Stimulated activated CD4-positive, alpha-beta T cell treated with anti-CD3 and anti-CD28 coated beads, Interleukin-1b, Interleukin-23, amount 100 ng/mL, for 48 hours (primary cell): ENCODE results near the gene PPP1R27.

ENCODE experiments used
- DNase-seq: peaks from one replicate; pipeline ENCODE4 v3.0.0-alpha.2; 2020

PPP1R27 gene

DNA sequence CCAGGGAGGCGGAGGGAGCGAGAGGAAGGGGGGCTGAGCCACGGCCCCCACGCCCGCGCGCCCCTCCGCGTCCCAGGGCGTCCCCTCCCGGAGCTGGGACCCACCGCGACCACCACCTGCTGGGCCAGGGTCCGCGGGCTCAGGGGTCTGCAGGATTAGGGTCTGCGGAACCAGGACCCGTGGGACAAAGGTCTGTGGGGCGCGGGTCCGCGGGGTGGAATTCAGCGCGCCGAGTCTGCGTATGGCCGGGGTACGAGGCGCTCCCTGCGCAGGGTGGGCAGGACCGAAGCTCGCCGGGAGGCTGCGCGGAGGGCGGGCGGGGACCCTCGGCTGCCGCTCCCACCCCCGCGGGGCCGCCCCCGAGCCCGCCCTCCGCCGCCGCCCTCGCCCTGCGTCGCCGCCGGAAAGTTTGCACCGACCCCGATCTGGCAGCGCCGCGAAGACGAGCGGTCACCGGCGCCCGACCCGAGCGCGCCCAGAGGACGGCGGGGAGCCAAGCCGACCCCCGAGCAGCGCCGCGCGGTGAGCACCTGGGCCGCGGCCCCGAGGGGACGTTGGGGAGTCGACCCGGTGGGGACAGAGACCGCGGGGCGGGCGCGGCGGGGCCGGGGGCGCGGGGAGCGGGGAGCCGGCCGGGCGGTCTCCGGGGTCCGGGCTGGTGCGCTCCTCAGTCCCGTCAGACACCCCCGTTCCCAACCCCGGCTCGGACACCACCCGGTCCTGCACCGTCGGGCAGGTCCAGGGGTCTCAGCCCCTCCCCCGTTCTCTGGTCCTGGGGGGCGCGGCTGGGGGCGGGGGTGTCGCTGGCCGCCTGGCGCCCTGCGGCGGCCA is 30.9 kb downstream of the PPP1R27 start, which contains the start of gene GCGR:
Gene GCGR (plus strand): TSS at position 423 of the 831 bp plus-strand sequence. CDS start 4,869 bp downstream, outside the sequence.
- DNase-seq: no peak

DNA sequence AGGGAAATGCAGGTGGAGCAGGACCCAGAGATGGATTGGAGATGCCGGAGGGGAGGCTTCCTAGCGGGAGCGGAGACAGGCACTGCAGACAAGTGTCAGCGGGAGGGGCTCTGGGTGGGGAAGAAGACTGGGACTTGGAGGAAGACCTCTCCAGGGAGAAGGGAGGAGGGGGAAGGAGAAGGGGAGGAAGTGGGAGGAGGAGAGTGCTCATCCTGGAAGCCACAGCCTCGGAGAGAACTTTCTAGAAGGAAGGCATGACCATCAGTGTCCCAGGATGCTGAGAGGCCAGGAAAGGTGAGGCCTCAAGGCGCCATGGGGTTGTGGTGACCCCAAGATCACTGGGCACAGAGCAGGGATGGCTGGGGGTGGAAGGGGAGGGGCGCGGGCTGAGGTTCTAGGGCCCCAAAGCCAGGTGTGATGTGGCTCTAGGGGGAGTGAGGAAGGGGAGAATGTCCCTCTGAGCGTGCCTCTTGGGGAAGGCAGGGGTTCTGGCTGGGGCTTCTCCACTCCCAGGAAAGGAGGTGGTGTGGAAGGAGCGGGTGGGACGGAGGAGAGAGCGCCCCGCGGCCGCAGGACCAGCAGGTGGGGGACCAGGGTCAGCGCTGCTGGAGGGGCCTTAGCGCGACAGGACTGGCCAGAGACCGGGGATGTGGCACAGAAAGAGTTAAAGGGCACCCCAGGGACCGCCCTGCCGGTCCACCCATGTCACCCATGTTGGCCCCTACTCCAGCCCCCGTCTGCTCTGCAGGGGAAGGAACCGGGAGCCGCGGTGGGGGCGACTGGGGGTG is 31.8 kb downstream of the PPP1R27 start:
- no peak for DNase-seq

DNA sequence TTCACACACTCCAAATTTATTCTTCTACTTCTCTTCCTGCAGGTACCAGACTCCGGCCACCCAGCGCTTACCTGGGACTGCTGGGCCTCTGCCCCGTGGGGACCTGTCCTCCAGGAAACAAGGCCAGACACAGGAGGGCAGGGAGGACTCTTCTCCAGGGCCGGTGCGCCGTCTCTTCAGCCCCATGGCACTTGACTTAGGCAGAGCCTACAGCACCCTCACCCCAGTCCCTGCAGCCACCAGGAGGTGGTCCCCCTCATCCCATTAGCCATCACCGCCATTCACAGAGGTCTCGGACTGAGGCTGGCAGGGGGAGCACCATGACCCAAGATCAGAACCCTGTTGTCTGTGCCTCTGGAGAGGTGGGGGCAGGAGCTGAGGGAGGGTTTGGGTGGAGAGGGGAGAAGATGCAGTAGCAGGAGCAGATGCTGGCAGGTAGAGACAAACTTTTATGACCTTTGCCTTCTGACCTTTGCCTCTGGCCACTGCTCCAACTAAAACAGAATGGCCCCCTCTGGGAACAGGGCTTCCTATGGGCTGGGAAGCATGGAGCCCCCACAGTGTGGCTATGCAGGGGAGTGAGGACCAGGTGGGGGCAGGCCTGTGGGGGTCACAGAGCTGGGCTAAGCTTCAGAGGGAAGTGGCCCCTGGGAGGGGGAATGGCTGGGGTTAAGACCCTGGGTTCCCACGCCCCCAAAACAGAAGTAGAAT is 32.6 kb downstream of the PPP1R27 start:
- DNase-seq: no peak

GRCh38 chr17:81801327-81801726 is 33.5 kb downstream of the PPP1R27 start:
- no peak for DNase-seq

GRCh38 chr17:81794509-81794908 is 40.3 kb downstream of the PPP1R27 start:
- DNase-seq: no peak

DNA sequence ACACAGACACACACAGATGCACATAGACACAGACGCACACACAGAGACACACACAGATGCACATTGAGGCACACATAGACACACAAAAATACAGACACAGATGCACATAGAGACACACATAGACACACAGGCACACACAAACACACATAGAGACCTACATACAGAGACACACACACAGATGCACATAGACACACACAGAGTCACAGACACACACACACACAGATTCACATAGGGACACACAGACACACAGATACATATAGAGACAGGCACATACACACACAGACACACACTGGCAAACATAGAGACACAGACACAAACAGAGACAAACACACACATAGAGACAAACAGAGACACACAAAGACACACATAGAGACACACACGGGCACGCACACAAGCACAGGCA is 40.8 kb downstream of the PPP1R27 start:
- DNase-seq: no peak

- DNase-seq: no peak
Measured at GRCh38 chr17:81792675-81793615, 41.9 kb downstream of the PPP1R27 start.
